Tibial artery (tissue), 4 donors: ENCODE data around the gene AKAP13.

Experiments used
- DNase-seq, 2 donors: peaks; one replicate each; pipeline ENCODE4 v3.0.0-alpha.2; 2019
- H3K27ac ChIP-seq, 2 donors: fragments of 200-600 bp; sonication (generic) in 1 of 2; 1 replicate in 1 of 2; 2 replicates in 1 of 2; pipeline ENCODE4 v1.5.1; 2018 to 2019; ENCODE audit warnings: mild to moderate bottlenecking in 1 of 2
- H3K27me3 ChIP-seq, 2 donors: fragments of 200-600 bp; sonication (generic) in 1 of 2; one replicate each; pipeline versions ENCODE4 v1.5.1 to v1.6.0; 2016 to 2019
- H3K36me3 ChIP-seq, 3 donors: fragments of 200-600 bp; sonication (generic) in 2 of 3; one replicate each; pipeline ENCODE4 v1.5.1; 2016 to 2019; ENCODE audit warnings: mild to moderate bottlenecking in 2 of 3
- H3K4me1 ChIP-seq, 4 donors: fragments of 200-600 bp; sonication (generic) in 2 of 4; 1 replicate in 3 of 4; 2 replicates in 1 of 4; pipeline ENCODE4 v1.5.1; 2016 to 2019
- H3K4me3 ChIP-seq, 2 donors: fragments of 200-600 bp; sonication (generic) in 1 of 2; 1 replicate in 1 of 2; 2 replicates in 1 of 2; pipeline ENCODE4 v1.5.1; 2018 to 2019; ENCODE audit warnings: mild to moderate bottlenecking in 2 of 2
- H3K9me3 ChIP-seq, 3 donors: fragments of 200-600 bp; sonication (generic) in 1 of 3; one replicate each; pipeline ENCODE4 v1.5.1; 2016 to 2019
- intact Hi-C: fragments of 100-400 bp; cut with DNase I; formaldehyde crosslinking; loops from one replicate; pipeline ENCODE4 v1.15.0; 2023; ENCODE audit warnings: low total_unique reads
- TF ChIP-seq, protein P1 (sequence below), 2 experiments: fragments of 200-600 bp in 1 of 2; fragments of 450-650 bp in 1 of 2; IDR thresholded peaks; one replicate each; pipeline ENCODE4 v1.5.1; 2017 to 2019; ENCODE audit warnings: antibody characterized with exemption in 2 of 2, mild to moderate bottlenecking in 1 of 2, moderate library complexity in 1 of 2

AKAP13 gene

DNA sequence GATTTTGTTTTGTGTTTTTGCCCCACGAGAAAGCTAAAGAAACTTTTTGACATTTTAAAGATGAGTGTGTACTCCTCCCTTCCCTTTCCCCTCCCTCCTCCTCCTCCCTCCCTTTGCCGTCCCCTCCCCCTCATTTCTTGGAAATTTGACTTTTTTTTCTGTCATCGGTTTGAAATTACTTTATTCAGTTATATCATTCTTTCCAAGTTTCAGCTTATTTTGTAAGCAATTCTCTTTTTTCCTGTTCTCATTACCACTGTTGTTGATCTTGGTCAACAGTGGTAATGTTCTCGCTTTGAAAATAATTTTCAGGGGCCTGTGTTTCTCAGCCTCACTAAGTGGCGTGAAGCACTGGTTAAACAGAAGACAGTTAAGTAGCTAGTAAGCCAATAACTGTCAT lies 178.4 kb downstream of the AKAP13 start:
- TF ChIP-seq, protein P1, sequence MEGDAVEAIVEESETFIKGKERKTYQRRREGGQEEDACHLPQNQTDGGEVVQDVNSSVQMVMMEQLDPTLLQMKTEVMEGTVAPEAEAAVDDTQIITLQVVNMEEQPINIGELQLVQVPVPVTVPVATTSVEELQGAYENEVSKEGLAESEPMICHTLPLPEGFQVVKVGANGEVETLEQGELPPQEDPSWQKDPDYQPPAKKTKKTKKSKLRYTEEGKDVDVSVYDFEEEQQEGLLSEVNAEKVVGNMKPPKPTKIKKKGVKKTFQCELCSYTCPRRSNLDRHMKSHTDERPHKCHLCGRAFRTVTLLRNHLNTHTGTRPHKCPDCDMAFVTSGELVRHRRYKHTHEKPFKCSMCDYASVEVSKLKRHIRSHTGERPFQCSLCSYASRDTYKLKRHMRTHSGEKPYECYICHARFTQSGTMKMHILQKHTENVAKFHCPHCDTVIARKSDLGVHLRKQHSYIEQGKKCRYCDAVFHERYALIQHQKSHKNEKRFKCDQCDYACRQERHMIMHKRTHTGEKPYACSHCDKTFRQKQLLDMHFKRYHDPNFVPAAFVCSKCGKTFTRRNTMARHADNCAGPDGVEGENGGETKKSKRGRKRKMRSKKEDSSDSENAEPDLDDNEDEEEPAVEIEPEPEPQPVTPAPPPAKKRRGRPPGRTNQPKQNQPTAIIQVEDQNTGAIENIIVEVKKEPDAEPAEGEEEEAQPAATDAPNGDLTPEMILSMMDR (IDR thresholded peaks at IDR 0.05): no peak
- intact Hi-C loops: no loop called here
- Histone ChIP-seq H3K4me1 (peaks cover 0 to 12% (median 2%) of the 10 kb centered on the region in 4 donors), H3K27me3 (no peaks in the 10 kb centered on the region), H3K4me3 (no peak overlapping the region), H3K27ac (no peak overlapping the region), H3K36me3 (no peaks in the 10 kb centered on the region), H3K9me3 (no peaks in the 10 kb centered on the region)
- DNase-seq: no peak

DNA sequence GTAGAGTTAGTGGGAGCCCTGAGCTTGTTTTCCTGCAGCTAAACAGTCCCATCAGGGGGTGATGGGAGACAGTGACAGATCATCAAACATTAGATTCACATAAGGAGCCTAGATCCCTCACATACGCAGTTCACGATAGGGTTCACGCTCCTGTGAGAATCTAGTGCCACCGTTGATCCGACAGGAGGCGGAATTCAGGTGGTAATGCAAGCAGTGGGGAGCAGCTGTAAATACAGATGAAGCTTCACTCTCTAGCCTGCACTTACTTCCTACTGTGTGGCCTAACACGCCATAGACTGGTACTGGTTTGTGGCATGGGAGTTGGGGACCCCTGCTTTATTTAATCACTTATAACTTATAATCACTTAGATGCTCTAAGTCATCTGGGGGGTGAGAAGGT lies 179.1 kb downstream of the AKAP13 start:
- no peaks in the 10 kb centered on the region for H3K9me3 ChIP-seq
- no peak overlapping the region for H3K27ac ChIP-seq
- H3K4me1 ChIP-seq: peaks cover 0 to 19% (median 3%) of the 10 kb centered on the region in 4 donors
- H3K27me3 ChIP-seq: no peaks in the 10 kb centered on the region
- H3K36me3 ChIP-seq: no peaks in the 10 kb centered on the region
- H3K4me3 ChIP-seq: no peak overlapping the region
- intact Hi-C loops: no loop called here
- DNase-seq: no peak
- TF ChIP-seq, protein P1 (IDR thresholded peaks at IDR 0.05): no peak

DNA sequence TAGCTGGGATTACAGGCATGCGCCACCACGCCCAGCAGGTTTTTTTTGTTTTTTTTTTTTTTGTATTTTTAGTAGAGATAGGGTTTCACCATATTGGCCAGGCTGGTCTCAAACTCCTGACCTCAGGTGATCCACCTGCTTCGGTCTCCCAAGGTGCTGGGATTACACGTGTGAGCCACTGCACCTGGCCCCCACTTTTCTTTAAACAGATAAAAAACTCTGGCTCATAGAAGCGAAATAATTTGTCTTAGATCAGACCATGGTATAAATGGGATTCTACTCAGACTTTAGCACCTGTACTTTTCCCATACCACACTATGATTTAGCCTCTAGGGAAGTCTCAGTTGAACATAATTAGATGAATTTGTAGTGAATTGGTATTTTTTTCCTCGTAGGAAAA lies 182.4 kb downstream of the AKAP13 start:
- Histone ChIP-seq H3K36me3 (no peaks in the 10 kb centered on the region), H3K27me3 (no peaks in the 10 kb centered on the region), H3K27ac (peak overlapping the region in 1 of 2 donors; percentile 50), H3K4me3 (no peak overlapping the region), H3K9me3 (no peaks in the 10 kb centered on the region), H3K4me1 (peaks cover 0 to 20% (median 3%) of the 10 kb centered on the region in 4 donors)
- TF ChIP-seq, protein P1 (IDR thresholded peaks at IDR 0.05): no peak
- DNase-seq: no peak
- intact Hi-C loops: no loop called here

DNA sequence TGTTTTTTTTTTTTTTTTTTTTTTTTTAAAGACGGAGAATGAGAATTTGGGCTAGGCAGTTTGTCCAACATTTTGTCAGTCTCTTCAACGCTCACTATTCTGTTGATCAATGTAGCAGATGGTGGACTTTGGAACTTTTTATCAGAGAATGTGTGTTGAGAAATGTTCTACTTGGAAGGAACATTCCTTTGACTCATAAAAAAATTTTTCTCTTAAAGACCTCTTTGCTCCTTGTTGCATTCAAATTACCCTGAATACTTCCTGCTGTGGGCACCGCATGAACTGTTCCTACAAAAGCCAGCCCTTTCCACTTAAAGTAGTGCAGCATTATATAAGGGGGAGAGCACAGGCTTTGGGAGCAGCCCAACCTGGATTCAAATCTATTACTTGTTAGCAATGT lies 182.9 kb downstream of the AKAP13 start:
- no peaks in the 10 kb centered on the region for H3K9me3 ChIP-seq

DNA sequence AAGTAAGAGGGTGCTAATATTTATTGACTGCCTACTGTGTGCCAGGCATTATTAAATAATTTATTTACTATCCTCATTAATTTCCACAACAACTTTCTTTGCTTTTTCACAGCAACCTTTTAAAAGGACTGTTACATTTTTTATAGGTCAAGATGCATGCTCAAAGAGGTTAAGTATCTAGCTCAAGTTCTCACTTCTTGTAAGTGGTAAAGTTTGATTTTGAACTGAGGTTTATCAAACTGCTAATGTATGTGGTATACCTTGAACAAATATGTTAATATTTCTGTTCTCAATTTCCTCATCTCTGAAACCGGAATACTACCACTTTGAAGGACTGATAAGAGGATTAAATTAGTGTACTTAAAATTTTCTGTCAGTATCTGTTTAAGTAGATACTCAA lies 183.3 kb downstream of the AKAP13 start:
- no peak overlapping the region for H3K4me3 ChIP-seq
- peaks cover 0 to 20% (median 3%) of the 10 kb centered on the region in 4 donors for H3K4me1 ChIP-seq
- H3K27ac ChIP-seq: peak overlapping the region in 1 of 2 donors; percentile 50
- TF ChIP-seq, protein P1 (IDR thresholded peaks at IDR 0.05): no peak
- H3K27me3 ChIP-seq: no peaks in the 10 kb centered on the region
- H3K9me3 ChIP-seq: no peaks in the 10 kb centered on the region
- H3K36me3 ChIP-seq: no peaks in the 10 kb centered on the region
- DNase-seq: no peak
- intact Hi-C loops: no loop called here

More for the DNA sequence above, 182.9 kb downstream of the AKAP13 start:
- intact Hi-C loops: no loop called here
- TF ChIP-seq, protein P1 (IDR thresholded peaks at IDR 0.05): no peak
- H3K27ac ChIP-seq: peak overlapping the region in 1 of 2 donors; percentile 50
- H3K27me3 ChIP-seq: no peaks in the 10 kb centered on the region
- no peak for DNase-seq
- peaks cover 0 to 20% (median 3%) of the 10 kb centered on the region in 4 donors for H3K4me1 ChIP-seq
- H3K4me3 ChIP-seq: no peak overlapping the region
- no peaks in the 10 kb centered on the region for H3K36me3 ChIP-seq

DNA sequence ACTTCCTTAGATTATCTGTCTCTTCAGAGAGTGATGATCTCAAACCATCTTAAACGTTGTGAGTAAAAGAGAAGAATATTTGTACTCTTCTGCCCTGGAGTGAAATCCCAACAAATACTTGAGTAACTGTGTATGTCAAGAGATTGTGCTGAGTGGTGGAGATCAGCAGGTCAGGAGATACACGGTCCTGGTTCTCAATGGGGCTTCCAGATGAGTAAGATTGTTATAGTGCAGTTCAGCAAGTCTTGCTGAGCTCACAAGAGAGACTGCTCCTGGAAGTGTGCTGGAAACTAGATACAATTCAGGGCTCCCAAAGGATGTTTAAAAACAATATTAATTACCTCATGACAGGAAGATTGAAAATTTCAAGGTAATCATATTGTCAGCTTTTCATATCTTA lies 184.3 kb downstream of the AKAP13 start:
- Histone ChIP-seq H3K27ac (no peak overlapping the region), H3K9me3 (no peaks in the 10 kb centered on the region), H3K27me3 (no peaks in the 10 kb centered on the region), H3K4me1 (peaks cover 0 to 20% (median 3%) of the 10 kb centered on the region in 4 donors), H3K4me3 (no peak overlapping the region), H3K36me3 (no peaks in the 10 kb centered on the region)
- DNase-seq: no peak
- intact Hi-C loops: no loop called here
- TF ChIP-seq, protein P1 (IDR thresholded peaks at IDR 0.05): no peak
